HG02571 (cell line): ENCODE results near the gene ROBO2.

Source experiments
- ATAC-seq: cut with Tn5 transposase; IDR thresholded peaks from one replicate; pipeline ENCODE4 v1.9.1; 2021; ENCODE audit warnings: mild to moderate bottlenecking, moderate library complexity; ENCODE audit not compliant: unreplicated experiment

ROBO2 gene

DNA sequence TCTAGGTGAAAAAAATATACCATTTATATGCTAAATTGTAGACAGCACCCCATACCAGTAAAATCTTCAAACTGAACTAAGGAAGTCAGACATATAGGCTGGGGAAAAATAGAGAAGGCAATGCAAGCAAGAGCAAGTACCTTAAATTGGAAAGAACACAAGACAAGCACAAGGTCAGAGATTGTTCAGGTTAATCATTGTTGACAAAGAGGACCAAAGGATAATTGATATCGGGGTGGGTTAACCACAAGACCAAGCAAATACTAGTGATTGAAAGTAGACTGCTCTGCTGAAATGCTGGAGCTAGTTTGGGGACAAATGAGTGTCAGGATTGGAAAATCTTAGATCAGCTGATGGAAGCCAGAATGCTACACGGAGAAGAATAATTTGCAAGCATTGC lies 499.8 kb downstream of the ROBO2 start:
- no peak for ATAC-seq

DNA sequence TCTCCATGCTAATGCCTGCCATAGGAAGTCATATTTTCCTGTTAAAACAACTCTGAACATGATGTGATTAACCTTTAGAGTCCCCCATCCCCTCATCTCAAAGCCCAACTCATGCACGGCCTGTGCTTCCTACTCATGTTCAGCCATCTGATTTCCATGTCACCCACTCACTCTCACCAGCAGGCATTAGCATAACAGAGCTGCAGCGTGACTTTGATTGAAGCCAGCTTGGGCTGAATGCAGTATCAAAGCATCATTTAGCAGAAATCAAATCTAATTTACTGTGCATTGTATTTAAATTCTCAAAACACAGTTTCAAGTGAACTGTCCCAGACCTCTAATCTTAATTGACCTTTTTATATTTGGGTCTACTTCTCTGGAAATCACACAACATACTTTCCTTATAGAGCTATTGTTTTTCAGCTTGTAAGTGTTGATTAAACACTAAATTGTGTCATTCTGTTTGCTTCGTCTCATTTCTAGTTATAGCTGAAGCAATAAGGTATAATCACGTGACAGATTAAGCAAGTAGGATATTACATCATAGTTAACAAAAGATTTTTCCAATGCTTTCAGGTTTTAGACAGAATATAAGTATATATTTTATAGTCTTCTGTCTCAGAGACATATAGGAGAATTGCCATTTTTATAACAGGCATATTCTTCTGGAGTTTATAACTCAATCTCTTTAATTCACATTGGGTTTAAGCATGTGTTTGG lies 501.5 kb downstream of the ROBO2 start:
- ATAC-seq = no peak

DNA sequence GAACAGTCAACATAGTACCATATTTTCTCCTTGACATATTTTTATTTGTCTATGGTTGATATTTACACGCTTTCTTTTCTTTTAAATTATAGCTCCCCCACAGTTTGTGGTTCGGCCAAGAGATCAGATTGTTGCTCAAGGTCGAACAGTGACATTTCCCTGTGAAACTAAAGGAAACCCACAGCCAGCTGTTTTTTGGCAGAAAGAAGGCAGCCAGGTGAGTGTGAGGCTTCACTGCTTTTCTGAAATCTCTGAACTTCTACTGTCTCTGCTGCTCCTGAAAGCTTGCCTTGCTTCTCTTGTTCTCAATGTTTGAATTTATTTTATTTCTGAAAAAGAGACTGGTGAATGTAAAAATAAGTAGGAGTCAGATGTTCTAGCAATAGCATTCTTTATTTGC lies 506.3 kb downstream of the ROBO2 start:
- no peak for ATAC-seq

DNA sequence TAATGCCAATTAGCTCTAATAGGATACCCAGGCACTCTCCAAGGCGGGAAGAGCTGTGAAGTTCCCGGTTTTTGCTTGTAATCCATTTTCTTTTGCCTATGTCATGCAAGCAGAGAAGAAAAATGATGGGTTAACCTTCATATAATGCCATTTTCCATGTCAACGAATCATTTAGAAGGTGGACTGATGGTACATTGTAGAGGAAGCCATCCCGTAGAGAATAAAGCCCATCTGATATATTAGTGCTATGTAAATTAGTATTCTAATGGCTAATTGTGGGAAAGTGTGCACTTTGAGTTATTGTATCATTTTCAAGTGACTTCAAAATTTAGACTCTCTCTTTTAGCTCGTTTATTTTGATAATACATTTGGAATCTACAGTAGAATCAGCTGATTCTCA lies 509.1 kb downstream of the ROBO2 start:
- no peak for ATAC-seq

DNA sequence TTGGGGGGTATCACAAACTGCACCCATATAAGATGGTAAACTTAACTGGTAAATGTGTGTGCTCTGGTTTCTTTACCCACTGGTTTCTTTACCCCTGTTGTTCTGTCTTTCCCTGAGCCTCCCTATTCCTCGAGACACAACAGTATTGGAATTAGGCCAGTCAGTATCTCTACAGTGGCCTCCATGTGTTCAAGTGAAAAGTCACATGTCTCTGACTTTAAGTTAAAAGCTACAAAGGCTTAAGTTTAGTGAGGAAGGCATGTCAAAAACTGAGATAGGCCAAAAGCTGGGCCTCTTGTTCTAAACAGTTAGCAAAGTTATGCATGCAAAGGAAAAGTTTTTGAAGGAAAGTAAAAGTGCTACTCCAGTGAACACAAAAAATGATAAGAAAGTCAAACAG lies 513.3 kb downstream of the ROBO2 start:
- no peak for ATAC-seq

DNA sequence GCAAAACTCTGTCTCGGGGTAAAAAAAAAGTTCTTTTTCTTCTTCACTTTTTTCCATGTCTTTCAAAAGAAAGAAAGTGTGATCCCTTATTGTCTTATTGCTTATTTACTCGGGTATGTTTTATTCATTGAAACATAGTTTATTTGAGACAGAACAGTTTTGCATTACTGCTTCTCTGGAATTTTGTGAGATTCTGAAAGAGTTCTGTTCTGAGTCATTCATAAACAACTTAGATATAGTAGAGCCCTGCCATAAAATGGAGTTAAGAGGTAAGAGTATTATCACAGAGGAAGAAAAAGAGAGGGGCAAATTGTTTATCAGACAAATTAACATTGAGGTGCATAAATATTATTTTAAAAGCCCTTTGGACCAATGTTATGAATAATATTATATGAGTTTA lies 522.2 kb downstream of the ROBO2 start:
- no peak for ATAC-seq

DNA sequence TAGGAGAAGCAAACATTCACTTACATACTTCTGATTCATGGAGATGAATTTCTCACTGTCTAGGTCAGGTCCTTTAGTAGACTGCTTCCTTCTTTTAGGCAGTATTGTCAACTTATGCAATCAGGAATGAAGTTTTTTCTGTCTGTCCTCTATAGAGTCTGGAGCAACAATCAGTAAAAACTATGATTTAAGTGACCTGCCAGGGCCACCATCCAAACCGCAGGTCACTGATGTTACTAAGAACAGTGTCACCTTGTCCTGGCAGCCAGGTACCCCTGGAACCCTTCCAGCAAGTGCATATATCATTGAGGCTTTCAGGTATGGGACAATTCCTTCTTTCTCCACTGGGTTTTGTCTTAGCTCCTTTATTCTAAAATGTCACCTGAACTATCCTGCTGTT lies 523.1 kb downstream of the ROBO2 start:
- ATAC-seq = no peak

DNA sequence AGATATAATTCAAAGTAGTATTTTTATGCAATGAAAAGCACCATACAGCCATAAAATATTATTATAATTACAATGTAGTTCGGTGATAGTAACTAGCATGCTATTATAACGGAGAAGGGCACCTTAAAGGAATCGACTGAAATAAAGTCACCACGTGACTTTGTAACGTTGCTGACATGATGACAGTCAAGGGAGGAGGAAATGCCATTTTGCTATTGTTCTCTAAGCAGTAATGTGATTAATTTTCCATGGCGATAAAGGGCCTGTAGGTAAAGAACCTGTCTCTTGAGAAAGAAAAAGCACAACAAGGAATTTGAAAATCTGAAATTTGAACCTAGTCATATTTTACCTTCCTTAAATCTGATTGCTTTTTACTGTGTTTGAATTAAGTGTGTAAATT lies 526.2 kb downstream of the ROBO2 start:
- no peak for ATAC-seq

DNA sequence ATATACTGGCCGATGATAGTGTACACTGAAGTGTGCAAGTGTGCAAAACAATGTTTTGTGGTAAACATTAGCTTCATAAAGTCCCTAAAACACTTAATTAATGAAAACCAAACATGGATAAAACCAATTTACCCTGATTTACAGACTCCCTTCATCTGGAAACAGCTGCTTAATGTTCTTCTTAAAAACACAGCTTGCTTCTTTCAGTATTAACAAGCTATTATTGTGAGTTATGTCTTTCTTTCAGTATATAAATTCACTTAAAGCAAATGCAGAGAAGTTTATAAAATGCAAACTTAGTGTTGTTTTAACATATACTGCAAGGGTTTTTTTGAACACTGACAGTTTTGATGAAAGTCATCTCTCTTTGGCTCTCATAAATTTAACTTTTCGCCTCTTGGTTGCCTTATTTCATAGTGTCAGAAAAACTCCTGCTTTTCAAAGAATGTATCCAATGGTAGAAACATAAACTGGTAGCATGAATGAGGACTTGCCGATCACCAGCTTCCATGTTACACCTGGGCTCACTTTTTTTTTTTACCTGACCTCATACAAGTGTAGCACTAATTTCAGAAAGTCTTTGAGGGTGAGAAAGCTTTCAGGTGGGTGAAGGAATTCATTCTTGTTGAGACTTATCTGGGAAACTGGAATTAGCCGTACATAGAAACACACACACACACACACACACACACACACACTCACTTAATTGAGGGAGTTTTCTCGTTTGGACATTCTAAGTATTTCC lies 532.2 kb downstream of the ROBO2 start:
- ATAC-seq = no peak

DNA sequence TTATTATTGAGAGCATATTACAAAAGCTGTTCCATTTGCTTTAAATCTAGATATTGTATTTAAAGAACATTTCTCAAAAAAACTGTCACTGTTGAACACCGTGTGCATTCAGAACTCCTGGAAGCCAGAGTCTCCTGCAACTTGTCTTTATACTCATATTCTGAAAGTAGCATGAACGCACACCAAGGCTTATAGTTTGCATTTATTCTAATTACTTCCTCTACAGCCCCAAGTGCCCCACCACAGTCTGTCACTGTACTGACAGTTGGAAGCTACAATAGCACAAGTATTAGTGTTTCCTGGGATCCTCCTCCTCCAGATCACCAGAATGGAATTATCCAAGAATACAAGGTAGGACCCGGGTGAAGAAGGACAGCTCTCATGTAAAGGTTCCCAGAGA lies 537.4 kb downstream of the ROBO2 start:
- ATAC-seq = no peak

DNA sequence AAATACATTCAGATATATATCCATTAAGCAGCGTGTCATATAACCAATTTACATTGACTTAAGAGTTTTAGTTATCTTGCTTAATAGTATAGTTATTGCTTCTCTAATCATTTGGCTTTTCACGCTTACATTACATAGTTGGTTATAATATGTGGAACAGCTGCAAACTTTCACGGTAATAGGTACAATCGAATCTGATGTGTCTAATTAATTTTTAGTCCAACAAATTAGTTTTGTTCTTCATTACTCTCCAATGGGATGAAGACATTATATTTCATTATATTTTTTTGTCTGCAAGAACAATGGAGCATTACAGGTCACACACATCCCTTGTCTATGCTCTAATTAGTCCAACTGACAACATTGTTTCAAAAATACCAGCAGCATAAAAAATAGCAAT lies 546.3 kb downstream of the ROBO2 start:
- ATAC-seq = no peak

DNA sequence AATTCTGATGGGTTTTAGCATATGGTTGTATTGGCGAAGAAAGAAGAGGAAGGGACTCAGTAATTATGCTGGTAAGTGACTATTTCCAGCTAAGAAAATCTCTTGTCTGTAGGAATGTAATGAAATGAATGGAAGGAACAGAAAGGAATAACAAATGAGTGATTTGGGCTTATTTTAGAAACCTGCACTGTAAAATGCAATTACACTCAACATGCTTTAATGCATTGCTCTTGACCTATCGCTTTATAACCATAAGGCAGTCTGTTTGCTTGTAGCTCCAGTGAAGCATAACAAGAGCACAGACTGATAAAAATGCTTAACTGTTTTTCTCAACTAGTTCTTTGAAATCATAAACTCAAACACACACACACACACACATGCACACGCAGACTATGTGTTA lies 549.0 kb downstream of the ROBO2 start:
- ATAC-seq = no peak

DNA sequence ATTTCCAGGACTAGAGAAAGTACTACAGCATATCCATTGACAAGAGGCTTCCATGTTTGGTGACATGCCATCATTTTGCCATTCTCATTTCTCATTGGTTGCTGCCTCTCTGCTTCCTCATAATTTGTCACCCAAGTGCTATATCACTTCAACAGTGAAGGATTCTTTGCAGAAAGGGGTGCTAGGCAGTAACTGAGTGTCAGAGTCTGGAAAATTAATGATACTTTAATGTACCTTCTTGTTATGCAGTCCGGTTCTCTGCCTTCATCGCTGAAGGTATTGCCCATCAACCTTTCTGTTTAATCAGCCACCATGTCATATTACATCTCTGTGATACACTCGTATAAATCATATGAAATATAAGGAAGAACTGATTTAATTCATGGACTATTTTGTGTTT lies 550.3 kb downstream of the ROBO2 start:
- no peak for ATAC-seq

DNA sequence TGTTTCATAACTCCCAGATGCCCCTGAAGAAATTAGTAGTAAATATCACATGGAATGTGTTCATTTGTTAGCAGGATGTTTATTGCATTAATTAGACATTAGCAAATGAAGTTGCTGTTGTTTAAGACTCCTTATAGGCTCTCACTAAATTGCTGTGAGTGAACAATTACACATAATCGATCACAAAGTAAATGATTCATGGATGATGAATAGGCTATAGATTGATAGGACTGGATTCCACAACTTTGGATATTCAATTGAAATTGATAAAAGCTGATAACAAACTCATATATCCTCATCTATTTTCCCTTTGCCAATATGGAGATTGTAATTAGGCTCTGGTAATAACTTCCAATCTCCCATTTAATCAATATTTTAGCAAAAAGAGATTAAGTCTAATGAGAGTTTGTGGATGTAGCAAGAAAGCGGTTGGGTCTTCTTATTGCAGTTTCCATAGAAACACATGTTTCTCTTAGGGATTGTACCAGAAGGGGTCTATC lies 555.5 kb downstream of the ROBO2 start:
- ATAC-seq = no peak

DNA sequence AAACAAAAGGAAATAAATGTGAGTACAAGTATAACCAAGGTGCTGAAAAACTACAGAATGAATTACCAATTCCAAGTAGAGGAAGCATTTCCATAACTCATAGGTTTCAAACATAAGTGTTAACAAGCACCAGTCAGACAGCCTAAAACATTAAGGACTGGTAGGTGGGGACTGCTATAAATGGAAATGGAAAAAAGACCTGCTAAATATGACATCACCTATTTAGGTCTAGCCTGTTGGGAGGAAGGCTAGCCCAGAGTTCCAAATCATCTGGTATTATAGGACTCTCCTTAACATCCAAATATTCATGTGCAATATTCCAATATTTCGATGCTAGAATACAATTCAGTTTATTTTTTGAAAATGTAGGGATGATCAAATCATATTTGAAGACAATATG lies 560.0 kb downstream of the ROBO2 start:
- no peak for ATAC-seq

DNA sequence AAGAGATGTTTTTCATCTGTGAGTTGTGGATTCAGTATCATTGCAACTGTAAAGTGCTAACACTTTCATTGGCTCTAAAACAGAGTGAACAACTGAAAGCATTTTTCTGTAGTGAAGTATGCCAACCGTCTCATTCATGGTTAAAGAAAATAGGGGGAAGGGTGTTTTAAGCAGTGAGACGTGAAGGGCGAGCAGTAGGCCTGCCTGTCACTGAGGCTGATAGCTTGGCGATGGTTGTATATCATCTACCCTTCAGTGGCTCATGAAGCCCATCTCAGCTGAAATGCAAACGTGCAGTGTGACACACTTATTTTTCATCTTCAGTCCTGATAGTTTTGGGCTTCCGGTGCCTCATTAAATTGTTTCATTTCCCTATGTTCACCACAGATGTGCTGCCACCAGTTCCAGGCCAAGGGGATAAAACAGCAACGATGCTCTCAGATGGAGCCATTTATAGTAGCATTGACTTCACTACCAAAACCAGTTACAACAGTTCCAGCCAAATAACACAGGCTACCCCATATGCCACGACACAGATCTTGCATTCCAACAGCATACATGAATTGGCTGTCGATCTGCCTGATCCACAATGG lies 562.0 kb downstream of the ROBO2 start:
- ATAC-seq = no peak

DNA sequence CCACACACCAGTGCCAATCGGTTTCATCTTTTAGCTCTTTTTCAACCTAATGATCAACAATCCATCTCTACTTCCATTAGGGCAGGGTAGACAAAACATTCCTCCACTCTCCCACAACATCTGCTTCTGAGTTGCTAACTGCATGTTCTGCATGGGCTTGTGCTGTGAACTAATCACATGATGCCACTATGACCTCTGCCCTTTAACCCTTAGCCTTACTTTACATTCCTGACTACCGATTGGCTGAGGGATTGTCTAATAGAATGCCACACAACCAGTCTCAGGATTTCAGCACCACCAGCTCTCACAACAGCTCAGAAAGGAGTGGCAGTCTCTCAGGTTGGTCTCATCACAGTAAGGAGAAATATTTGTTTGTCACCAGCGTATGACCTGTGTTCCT lies 562.8 kb downstream of the ROBO2 start:
- no peak for ATAC-seq

DNA sequence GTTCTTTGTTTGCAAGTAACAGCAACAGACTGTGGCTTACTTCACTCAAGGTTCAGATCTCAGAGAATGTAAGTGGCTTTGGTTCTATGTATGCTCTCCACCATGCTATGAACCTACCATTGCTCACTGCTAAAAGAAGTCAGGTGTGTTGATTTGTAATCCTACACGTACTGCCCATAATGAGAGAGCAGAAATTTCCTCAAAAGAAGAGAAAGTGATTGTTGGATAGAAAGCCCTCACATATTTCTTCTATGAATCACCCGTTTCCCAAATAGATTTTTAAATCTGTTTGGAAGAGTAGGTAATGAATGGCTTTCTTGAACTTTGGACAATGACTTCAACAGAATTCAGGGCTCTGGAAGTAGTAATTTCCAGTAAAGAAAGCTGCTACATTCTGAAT lies 565.4 kb downstream of the ROBO2 start:
- no peak for ATAC-seq

DNA sequence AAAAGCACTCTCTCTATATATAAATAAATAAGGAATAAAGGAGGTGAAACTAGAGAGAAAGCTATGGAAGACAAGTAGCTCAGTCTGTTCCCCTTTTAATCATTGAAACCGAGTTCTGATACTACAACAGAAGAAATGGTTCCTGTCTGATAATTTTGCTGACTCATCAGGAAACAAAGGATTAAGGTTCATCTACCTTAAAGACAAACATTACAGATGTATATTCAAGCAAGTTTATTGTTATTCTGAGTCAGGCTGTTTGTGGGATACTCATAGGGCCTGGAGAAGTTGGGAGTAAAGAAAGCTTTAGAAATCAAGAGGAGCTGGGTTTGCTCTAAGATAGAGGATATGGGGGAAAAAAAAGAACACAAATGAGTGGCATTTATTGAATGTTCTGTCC lies 566.0 kb downstream of the ROBO2 start:
- no peak for ATAC-seq

DNA sequence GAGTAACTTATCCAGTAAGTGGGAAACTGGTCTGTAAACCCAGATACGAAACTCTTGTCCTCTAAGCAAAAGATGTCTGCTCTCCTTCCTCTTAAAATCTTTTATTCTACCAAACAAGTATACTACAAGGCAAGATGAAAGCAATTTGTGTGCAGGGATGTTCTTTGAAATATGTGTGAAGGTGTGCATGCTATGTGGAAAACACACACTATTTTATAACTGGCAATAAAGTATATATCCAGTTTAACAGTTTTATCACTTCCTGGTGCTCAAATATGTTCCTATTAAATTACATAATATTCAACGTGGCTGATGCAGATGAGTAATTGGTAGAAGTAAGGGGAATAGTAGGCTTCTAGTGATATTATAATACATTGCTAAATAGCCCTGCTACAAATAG lies 566.5 kb downstream of the ROBO2 start:
- no peak for ATAC-seq

DNA sequence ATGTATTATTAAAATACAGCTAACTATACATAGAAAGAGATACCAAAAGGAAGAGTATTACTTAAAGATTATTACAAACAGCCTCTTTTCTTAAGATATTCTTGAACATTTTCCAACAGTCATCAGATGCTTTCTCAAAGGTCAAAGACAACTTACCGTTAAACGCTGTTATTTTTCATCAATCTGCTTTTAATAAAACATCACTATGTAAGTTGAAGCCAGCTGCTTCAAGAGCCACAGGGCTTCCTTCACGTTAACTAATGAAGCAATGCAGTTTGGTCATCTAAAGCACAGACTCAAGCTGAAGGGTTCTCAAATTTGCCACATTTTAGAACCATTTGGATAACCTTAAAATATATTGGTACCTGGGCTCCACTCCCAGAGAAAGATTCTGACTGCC lies 578.8 kb downstream of the ROBO2 start:
- ATAC-seq = no peak

DNA sequence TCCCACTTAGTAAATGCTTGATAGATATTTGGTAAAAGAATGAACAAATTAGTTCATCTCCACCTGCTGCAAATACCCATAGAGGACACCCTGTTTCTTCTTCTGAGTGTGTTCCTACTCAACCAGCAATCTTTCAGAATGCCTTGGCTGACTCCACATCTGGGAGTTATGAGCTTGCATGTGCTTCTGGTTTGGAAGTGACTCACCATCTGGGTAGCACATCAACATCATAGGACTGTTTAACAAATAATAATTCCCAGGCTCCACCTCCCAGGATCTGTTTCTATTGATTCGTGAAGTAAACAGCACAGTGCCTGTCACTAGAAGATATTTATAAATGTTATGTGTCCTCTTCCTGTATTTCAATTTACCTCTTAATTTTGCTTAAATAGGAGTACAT lies 580.1 kb downstream of the ROBO2 start:
- ATAC-seq = no peak
